Hepatocyte (in vitro differentiated cells): ENCODE data around the gene ASB6.

Experiments used
- EZH2 ChIP-seq: fragments of 200-600 bp; sonication (generic); IDR thresholded peaks from 2 replicates; pipeline ENCODE4 v1.6.1; 2016; ENCODE audit warnings: antibody characterized with exemption, mild to moderate bottlenecking, borderline replicate concordance
- TF ChIP-seq, protein P1 (sequence below): fragments of 200-600 bp; sonication (generic); IDR thresholded peaks from 2 replicates; pipeline ENCODE4 v1.5.1; 2016; ENCODE audit warnings: antibody characterized with exemption, mild to moderate bottlenecking; ENCODE audit not compliant: poor library complexity

DNA sequence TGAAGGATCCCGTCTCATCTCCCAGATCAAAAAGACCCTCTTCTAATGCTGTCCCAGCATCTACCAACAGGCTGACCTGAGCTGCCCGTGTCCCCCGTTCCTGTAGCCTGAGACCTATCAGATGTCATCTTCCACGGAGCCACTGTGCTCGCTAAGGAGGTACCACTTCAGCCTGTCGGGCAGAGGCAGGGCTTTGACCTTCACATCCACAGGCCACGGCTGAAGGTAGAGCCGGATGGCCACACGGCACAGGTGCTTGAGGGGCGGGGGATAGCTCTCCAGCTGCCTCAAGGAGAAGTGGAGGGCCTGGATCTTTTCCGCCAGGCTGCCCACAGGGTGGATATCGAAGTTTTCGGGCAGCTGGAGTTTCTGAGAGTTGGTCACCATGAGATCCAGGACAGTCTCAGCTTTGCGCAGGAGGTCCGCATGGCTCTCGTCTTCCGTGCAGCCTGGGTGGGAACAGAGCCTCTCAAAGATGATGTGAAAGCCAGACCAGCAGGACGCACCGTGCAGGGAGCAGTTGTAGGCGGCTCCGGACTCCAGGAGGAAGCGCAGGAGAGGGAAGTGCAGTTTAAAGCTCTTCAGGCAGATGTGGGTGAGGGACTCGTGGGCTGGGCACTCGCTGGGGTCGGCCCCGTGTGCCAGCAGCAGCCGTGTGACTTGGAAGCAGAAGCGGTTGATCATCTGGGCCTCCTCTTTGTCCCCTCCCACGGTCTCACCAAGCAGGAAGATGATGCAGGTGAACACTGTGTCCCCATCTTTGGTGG, 4.1 kb downstream of the ASB6 start:
- TF ChIP-seq, protein P1, sequence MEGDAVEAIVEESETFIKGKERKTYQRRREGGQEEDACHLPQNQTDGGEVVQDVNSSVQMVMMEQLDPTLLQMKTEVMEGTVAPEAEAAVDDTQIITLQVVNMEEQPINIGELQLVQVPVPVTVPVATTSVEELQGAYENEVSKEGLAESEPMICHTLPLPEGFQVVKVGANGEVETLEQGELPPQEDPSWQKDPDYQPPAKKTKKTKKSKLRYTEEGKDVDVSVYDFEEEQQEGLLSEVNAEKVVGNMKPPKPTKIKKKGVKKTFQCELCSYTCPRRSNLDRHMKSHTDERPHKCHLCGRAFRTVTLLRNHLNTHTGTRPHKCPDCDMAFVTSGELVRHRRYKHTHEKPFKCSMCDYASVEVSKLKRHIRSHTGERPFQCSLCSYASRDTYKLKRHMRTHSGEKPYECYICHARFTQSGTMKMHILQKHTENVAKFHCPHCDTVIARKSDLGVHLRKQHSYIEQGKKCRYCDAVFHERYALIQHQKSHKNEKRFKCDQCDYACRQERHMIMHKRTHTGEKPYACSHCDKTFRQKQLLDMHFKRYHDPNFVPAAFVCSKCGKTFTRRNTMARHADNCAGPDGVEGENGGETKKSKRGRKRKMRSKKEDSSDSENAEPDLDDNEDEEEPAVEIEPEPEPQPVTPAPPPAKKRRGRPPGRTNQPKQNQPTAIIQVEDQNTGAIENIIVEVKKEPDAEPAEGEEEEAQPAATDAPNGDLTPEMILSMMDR = no peak
- TF ChIP-seq EZH2 = no peak
